8988T (cell line): ENCODE results near the gene SYT17.
"Not testable (repeated sequence)": the region's sequence is repeated elsewhere in the genome, so short reads cannot be mapped to it uniquely, and the experiment has no call there.

Experiments used
- DNase-seq: peaks from one replicate; pipeline ENCODE4 v3.0.0; 2011

The SYT17 gene

DNA sequence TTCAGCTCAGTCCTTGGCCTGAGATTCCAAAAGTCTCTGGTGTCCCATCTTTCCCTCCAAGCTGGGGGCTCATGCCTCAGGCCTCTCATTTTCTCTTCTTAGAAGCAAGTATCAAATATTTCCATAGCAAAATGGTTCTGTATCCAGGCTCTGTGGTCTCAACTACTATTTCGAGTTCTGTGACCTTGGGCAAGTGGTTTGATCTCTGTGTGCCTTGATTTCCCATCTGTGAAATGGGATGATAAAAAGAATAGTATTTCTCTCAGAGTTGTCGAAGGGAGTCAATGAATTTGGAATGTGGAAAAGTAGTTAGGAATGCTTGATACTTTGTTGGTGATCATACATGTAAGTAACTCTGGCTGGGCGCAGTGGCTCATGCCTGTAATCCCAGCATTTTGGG, 6.4 kb downstream of the SYT17 start:
- no peak for DNase-seq

GRCh38 chr16:19175492-19176262, 7.6 kb downstream of the SYT17 start:
- DNase-seq: no peak

DNA sequence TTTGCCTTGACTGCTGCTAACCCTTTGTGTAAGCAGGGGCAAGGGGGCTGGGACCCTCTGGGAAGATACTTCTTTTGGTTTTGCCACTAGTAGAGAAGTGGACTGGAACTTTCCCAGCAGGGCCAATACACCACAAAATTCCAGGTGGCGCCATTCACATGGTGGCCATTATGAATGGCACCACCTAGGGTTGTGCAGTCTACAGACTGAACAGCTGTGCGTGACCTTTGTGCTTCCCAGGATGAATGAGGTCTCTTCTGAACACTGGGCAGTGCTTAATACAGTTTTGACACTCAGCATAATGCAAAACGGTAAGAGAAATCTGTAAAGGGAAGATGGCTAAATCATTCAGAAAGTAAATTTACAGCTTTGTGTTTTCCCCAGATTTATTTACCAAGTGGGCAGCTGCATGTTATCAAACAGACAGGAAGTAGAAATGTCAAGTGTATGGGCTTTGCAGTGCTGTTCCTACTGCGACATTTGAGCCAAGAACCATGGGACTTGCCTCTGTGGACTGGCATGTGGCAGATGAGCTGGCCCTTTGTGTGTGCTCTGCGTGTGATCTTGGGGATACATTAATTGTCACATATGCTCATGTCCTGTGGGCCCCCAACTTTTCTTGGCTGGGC, 9.2 kb downstream of the SYT17 start:
- DNase-seq: no peak

- peak; percentile 51 for DNase-seq
Observed at GRCh38 chr16:19179546-19180490, 11.8 kb downstream of the SYT17 start.

DNA sequence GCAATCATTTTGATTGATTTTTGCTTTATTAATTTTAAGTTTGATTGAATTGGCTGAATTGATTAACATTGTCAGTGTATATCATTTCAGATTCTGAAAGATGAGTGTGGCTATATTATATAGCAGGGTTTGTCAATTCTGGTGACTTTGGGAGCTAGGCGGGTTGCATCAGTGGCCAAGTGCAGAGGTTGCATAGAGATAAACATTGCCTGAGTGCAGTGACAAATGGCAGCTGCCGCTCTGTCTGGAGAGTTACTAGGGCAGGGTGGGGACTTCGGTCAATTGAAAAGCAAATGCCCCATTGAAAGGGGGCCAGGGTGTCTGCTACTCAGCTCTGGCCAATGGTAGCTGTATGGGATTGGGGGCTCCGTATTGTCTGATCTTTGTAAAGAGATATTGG, 12.7 kb downstream of the SYT17 start:
- DNase-seq: no peak

GRCh38 chr16:19182481-19182880, 14.4 kb downstream of the SYT17 start:
- no peak for DNase-seq

DNA sequence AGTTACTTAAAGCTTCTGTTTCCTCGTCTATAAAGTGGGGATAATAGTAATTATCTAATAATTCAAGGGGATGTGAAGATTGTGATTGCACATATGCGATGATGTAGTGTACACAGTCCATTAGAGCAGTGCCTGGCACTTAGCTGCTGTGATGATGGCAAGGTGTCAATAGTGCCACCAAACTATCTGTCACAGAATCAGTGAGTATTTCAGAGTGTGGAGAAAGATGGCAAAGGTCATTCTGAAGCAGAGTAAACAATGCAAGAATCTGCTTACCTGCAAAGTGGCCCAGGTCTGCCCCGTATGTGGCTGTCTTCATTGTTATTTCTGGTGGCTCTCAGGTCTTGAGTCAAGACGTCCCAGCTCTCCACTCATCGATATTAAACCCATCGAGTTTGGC, 15.1 kb downstream of the SYT17 start:
- DNase-seq: no peak

GRCh38 chr16:19184823-19185509, 16.9 kb downstream of the SYT17 start:
- DNase-seq: no peak

DNA sequence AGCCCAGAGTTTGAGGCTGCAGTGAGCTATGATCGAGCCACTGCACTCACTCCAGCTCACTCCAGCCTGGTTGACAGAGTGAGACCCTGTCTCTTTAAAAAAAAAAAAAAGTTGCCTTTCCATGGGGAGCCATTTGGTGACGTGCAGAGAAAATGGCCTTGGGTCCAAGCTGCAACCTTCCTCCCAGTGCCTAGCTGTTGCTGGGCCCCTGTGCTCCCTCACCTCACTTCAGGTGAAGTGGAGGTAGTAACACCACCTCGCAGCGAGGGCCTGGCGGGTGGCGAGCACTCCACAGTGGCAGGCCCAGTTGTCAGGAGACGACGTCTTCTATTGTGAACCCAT, 17.4 kb downstream of the SYT17 start:
- no peak for DNase-seq

GRCh38 chr16:19186408-19186807, 18.4 kb downstream of the SYT17 start:
- no peak for DNase-seq

DNA sequence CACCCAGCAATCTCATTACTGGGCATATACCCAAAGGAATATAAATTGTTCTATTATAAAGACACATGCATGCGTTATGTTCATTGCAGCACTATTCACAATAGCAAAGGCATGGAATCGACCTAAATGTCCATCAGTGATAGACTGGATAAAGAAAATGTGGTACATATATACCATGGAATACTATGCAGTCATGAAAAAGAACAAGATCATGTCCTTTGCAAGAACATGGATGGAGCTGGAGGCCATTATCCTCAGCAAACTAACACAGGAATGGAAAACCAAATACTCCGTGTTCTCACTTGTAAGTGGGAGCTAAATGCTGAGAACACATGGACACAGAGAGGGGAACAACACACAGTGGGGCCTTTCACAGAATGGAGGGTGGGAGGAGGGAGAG, 19.9 kb downstream of the SYT17 start:
- DNase-seq: not testable (repeated sequence)

GRCh38 chr16:19188406-19188805, 20.4 kb downstream of the SYT17 start:
- no peak for DNase-seq

DNA sequence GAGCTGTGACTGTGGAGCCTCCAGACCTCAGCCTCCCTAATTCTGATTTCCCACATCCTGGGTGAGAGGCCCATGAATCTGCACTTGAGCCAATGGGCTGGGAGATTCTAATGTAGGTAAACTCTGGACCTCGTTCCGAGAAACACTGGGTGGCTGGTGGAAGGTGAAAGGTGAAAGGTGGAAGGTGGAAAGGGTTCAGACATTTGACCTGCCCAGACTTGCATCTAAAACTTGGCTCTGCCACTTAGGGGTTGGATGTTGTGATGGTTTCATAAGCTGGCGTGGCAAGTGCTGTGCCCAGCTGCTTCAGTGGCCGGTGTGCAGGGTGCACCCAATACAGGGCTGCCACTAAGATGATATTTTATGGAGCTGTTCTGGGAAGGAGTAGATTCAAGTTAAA, 24.8 kb downstream of the SYT17 start:
- DNase-seq: no peak

DNA sequence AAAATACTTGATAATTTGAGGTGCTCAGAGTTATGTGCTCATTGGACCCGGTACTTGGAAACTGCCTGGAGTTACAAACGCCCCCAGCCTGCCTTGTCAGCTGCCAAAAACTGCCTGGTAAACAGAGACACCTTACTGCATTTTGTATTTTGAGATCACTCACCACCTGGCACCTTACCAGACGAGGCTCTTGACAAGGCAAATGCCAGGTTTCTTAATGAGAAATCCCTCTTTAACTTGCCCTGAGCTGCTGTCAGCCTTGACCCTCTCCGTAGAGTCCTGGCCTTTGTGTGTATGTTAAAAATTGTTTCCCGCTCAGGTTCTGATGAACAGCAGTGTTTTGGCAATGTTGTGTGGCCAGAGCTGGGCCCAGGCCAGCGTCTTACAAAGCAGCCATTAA, 28.8 kb downstream of the SYT17 start:
- DNase-seq: no peak

DNA sequence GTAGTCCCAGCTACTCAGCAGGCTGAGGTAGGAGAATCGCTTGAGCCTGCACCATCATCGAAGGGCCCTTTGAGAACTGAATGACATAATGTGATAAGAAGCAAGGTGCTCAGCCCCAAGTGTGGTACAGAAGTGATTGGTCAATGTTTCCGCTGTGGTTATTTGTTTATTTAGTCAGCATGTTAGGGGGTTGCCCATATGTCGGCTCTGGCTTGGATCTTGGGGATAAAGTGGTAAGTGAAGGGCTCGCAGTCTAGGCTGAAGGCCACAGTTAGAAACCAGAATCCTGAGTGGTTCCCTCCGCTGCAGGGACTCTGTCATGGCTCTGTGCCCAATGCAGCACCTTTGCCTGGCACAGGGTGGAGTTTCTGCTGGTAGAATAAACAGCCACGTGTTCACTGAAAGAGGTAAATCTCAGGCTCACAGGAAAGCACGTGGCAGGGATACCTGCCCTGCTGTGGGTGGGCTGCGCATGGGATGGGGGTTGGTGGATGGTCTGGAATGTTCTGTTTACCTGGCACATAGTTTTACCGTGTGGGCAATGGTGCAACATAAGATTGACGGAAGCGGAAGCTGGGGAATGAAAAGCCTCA, 35.4 kb downstream of the SYT17 start:
- no peak for DNase-seq

GRCh38 chr16:19210280-19210924, 42.4 kb downstream of the SYT17 start:
- no peak for DNase-seq

DNA sequence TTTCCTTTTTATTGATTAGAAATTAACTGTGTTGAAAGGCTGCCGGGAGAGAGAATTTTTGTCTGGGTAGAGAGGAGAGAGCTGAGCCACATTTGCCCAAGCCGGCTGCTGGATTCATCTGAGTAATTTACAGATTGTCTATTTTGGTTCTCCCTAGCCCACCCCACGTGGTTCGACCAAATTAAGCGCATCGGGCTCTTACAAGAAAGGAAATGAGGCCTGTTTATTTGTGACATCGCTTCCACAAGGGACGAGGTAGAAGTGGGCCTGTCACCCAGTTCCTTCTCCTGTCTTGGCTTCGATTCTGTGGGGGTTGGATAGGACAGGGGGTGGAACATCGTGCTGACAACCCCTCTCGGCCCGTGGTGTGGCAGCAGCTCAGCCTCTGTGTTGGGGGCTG, 42.9 kb downstream of the SYT17 start:
- no peak for DNase-seq

DNA sequence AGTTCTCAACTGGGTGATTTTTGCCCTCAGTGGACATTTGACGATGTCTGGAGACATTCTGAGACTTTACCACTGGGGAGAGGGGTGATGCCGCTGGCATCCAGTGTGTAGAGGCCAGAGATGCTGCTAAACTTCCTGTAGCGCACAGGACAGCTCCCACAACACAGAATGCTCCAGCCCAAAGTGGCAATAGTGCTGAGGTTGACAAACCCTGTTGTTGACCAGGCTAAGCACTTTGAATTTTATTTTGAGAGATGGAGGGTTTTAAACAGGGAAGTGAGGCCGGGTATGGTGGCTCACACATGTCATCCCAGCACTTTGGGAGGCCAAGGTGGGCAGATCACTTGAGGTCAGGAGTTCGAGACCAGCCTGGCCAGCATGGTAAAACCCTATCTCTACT, 44.0 kb downstream of the SYT17 start:
- no peak for DNase-seq

- no peak for DNase-seq
Observed at GRCh38 chr16:19213885-19214284, 45.8 kb downstream of the SYT17 start.

DNA sequence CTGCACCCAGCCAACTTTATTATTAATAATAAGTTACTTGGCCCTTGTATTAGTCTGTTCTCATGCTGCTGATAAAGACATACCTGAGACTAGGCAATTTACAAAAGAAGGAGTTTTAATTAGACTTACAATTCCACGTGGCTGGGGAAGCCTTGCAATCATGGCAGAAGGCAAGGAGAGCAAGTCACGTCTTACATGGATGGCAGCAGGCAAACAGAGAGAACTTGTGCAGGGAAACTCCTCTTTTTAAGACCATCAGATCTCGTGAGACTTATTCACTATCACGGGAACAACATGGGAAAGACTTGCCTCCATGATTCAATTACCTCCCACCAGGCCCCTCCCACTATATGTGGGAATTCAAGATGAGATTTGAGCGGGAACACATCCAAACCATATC, 47.7 kb downstream of the SYT17 start:
- DNase-seq: no peak

GRCh38 chr16:19218581-19218980, 50.5 kb downstream of the SYT17 start:
- DNase-seq: no peak

GRCh38 chr16:19219836-19220235, 51.8 kb downstream of the SYT17 start:
- DNase-seq: no peak
